Measurements from ENCODE around the gene CARM1.
"Not testable (repeated sequence)": the region's sequence is repeated elsewhere in the genome, so short reads cannot be mapped to it uniquely, and the experiment has no call there.

Gene CARM1

GRCh38 chr19:10861103-10861651, 10.2 kb upstream of the CARM1 start:
- peak; percentile 52 for TF ChIP-seq CTCF (conservative IDR thresholded peaks at IDR 0.05; ENCODE audit: low read length)
- no peak overlapping the region for H3K4me3 ChIP-seq (ENCODE audit: low read length)
- DNase-seq (ENCODE audit: low read depth) = peak; percentile 33

DNA sequence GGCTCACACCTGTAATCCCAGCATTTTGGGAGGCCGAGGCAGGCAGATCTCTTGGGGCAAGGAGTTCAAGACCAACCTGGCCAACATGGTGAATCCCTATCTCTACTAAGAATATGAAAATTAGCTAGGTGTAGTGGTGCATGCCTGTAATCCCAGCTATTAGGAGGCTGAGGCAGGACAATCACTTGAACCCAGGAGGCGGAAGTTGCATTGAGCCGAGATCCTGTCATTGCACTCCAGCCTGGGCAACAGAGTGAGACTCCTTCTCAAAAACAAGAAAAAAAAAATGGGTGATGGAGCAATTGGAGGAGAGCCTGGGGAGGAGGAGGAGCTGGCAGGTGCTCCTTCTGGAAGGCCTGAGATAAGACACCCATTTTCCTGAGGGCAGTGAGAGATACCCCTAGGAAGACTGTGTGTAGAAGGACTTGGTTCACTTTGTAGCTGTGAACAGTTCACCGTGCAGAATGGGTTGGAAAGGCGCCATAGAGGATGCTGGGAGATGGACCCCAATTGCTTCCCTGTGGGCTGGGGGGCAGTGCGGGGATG, 8.7 kb upstream of the CARM1 start:
- no peak overlapping the region for H3K4me3 ChIP-seq (ENCODE audit: low read length)
- TF ChIP-seq CTCF (conservative IDR thresholded peaks at IDR 0.05; ENCODE audit: low read length) = no peak

DNA sequence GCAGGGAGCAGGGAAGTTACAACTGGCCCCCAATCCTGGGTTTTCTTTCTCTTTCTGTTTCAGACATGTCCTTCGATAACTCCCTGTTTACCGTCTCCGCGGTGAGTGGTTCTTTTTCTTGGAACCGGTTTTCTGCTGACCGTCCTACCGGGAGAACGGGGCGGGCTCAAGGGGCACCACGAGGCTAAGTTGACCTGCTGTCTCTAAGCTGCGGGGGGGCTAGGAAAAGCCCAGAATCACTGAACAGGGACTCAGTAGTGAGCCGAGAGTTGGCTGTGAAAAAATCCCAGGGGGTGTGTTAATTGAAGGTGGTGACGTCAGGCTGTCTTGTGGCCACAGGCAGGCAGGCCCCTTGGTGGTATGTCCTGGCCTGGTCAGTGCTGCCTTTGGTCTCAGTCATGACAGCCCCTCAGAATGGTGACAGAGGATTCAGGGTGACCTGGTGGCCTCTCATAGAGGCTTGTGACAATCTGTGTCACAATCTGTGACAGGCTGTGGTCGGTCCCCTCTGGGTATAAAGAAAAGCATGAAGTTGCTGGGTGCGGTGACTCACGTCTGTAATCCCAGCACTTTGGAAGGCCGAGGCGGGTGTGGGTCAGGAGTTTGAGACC, 8.1 kb upstream of the CARM1 start:
- no peak for TF ChIP-seq CTCF (conservative IDR thresholded peaks at IDR 0.05; ENCODE audit: low read length)
- H3K4me3 ChIP-seq (ENCODE audit: low read length) = no peak overlapping the region
- DNase-seq (ENCODE audit: low read depth) = peak; percentile 26

More for the DNA sequence above, 8.7 kb upstream of the CARM1 start:
- no peak for DNase-seq (ENCODE audit: low read depth)

GRCh38 chr19:10864538-10864899, 6.8 kb upstream of the CARM1 start:
- DNase-seq (ENCODE audit: low read depth) = peak; percentile 72
- H3K4me3 ChIP-seq (ENCODE audit: low read length) = no peak overlapping the region
- TF ChIP-seq CTCF (conservative IDR thresholded peaks at IDR 0.05; ENCODE audit: low read length) = peak; percentile 94

DNA sequence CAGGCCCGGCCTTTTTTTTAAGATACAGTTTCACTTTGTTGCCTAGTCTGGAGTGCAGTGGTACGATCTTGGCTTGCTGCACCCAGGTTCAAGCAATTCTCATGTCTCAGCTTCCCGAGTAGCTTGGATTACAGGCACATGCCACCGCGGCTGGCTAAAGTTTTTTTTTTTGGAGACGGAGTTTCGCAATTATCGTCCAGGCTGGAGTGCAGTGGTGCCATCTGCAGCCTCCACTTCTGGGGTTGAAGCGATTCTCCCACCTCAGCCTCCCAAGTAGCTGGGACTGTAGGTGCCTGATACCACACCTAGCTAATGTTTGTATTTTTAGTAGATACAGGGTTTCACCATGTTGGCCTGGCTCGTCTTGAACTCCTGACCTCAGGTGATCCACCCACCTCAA, 4.9 kb upstream of the CARM1 start:
- DNase-seq (ENCODE audit: low read depth) = no peak
- TF ChIP-seq CTCF (conservative IDR thresholded peaks at IDR 0.05; ENCODE audit: low read length) = no peak
- no peak overlapping the region for H3K4me3 ChIP-seq (ENCODE audit: low read length)

- no peak for DNase-seq (ENCODE audit: low read depth)
- H3K4me3 ChIP-seq (ENCODE audit: low read length) = no peak overlapping the region
- no peak for TF ChIP-seq CTCF (conservative IDR thresholded peaks at IDR 0.05; ENCODE audit: low read length)
These were observed 2.3 kb upstream of the CARM1 start for GRCh38 chr19:10868872-10869547.

DNA sequence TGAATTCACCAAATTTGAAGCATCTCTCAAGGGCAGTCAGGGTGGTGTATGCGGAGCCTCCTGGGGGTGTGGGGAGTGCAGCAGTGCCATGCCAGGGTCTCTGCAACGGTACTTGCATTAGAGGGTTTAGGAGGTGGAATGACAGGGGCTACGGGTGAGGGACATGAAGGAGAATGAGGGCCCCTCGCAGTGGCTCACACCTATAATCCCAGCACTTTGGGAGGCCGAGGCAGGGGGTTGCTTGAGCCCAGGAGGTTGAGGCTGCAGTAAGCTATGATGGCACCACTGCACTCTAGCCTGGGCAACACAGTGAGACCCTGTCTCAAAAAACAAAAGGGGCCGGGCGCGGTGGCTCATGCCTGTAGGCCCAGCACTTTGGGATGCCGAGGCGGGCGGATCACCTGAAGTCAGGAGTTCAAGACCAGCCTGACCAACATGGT, 1.5 kb upstream of the CARM1 start:
- not testable (repeated sequence) for DNase-seq (ENCODE audit: low read depth); H3K4me3 ChIP-seq (ENCODE audit: low read length)

Data from AG10803 (cell line).